NCI-H526 treated with DMSO at 0.1 percent for 48 hours (cell line): ENCODE measurements around the gene IL12RB2.

Experiments used
- DNase-seq: peaks from one replicate; lab custom pipeline; 2025; lab: John Stamatoyannopoulos, UW

Gene IL12RB2

DNA sequence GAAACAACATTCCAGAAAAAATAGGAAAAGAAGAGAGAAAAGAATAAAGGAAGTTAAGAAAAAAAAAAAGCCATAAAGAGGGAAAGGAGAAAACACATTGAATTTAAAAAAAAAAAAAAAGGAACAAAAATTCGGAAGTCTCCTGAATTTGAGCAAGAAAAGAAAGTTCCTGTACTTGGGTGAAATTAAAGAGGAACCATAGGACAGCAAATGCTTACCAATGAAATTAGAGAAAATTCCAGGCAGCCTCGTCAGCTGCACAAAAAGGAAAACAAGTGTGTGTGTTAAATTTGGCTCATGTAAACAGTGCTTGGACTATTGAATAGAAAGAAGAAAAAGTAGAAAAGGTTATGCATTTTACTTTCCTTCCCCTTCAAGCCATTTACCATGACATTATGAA, 4.9 kb downstream of the IL12RB2 start:
- DNase-seq: no peak

GRCh38 chr1:67313934-67314671, 6.4 kb downstream of the IL12RB2 start:
- no peak for DNase-seq

GRCh38 chr1:67314696-67315095, 7.0 kb downstream of the IL12RB2 start:
- DNase-seq: no peak

GRCh38 chr1:67316180-67316902, 8.7 kb downstream of the IL12RB2 start:
- DNase-seq: no peak

- no peak for DNase-seq
Observed at GRCh38 chr1:67316918-67317317, 9.2 kb downstream of the IL12RB2 start.

DNA sequence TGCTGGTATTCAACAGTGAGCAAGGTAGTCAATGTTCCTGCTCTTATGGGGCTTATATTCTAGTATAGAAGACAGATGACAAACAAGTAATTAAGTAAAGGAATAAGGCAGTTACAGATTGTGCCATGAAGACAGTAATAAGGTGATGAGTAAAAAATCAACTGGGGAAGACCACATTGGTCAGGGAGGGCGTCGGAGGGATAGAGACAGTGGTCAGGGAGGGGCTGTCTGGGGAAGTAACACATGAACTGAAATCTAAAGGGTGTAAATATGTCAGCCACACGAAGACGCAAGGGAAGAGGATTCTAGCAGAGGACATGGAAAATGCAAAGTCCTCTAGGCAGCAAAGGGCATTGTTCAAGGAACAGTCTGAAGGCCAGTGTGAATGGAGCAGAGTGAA, 10.1 kb downstream of the IL12RB2 start:
- DNase-seq: no peak

DNA sequence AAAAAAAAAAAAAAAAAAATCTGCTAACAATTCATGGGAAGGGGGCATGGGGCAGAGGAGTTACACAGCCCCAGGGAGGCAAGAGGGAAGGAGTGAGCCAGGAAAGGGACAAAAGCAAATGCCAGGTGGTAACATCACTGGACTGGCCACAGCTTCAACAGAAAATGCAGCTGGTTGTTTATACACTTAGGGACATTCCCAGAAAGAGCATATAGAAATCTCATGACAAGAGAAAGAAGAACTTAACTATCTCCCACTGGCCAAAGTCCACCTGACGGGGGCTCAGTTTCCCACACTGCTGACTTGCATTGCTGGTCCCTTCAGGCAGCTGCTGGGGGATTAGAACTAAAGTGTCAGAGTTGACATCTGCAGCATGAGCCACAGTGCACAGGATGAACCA, 14.8 kb downstream of the IL12RB2 start:
- DNase-seq: no peak

- DNase-seq: no peak
Observed at GRCh38 chr1:67323087-67323486, 15.4 kb downstream of the IL12RB2 start.

- DNase-seq: no peak
Observed at GRCh38 chr1:67324068-67324467, 16.4 kb downstream of the IL12RB2 start.

DNA sequence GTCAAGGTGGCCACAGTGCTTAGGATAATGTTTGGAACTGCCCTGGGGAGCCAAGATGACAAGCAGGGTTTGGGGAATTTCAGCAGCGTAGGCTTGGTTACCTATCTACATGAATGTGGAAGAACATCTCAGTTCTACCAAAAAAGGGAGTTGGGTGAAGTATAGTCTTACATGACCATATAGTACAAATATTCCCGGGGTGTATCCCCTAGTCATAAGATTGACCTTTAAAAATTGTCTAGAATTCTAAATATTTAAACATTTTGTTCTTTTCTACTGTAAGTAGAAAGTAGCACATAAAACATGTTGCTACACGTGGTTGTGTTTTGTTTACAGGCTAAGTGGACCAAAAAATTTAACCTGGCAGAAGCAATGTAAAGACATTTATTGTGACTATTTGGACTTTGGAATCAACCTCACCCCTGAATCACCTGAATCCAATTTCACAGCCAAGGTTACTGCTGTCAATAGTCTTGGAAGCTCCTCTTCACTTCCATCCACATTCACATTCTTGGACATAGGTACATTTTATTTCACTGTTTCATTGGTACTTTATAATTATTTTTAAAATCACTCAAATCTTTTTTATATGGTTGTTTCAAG, 20.3 kb downstream of the IL12RB2 start:
- DNase-seq: no peak

DNA sequence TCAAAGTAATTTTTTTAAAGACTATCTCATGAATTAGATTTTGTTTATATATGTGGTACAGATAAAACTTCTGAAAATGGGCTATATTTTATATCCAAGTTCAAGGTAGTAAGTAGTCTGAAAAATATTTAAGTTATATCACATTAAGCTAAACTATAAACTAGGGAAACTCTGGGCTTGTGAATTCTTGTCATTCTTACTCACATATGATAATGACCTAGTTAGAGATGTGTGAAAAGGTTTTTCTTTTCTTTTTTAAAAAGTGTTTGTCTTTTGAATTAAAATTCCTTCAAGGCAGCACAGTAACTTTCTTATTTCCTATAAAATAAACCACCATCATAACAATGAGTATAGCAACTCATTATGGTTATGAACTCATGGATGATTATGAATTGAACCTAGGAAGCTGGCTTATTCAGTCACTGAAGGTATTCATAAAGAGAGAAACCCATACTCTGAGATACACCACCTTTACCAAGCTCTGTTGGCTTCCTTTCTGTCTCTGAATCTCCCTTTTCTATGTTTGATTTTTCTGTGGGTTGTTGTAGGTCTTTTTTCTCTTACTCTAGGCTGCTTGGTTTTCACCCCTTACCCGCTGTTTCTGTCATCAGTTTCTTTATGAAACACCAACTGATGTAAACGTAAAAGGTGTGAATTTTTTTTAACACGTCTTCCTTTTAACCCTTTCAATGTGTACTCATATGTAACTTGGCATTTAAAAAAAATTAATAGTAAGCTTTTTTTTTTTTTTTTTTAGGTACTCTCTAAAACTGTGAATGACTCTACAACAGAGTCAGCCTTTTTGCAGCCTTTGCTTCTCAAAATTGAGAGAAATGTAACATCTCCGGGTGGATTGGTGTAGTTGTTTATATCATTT, 25.2 kb downstream of the IL12RB2 start:
- no peak for DNase-seq

DNA sequence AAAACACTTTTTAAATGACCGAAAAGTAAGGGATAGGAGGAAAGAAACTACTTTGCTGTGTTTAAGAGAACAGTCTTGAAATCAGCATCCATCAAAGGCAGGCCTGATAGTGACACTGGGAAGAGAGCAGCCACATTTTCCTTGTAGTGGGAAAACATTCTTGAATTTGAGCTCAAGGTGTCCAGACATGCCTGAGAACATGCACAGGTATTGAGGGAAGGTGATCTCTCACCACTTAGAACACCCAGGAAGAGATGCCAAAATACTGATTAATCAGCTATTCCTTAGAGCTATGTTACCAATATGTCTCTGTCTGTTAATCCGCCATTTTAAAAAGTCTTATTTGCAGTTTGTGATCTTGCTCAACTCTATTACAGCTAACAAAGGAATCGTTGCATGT, 25.9 kb downstream of the IL12RB2 start:
- DNase-seq: no peak

DNA sequence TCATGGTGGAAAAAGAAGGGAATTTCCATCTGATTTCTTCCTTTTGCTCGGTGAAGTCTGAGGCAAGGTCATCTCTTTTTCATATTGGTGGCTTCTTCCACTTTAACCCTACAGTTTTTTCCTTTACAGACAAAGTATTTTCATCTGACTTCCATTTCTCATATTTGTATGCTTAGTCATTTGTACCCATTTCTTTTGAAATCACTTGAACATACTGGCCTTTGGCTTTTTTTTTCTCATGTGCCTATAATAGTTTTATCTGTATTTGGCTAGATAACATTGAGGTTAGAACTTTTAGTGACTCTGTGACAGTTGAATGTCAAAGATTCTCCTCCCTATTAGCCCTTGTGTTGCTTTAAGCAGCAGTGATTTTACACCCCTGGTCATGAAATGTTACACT, 27.7 kb downstream of the IL12RB2 start:
- no peak for DNase-seq

DNA sequence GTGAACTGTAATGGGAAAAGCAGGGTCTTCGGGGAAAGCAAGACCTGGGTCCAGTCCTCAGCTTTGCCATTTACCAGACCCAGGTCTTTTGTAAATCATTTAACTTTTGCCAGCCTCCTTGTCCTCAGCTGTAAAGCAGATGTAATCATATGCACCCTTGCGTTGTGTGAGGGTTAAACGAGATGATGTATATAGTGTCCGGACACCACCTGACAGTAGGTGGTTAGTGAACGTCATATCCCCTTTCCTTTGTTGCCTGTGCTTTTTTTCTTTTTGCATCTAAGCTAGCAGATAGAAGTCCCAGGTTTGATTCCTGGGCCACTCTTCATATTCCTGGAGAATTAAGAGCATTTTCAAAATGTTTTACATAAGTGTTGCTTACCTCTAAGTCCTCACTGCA, 28.5 kb downstream of the IL12RB2 start:
- DNase-seq: no peak

- DNase-seq: no peak
Observed at GRCh38 chr1:67336783-67337182, 29.1 kb downstream of the IL12RB2 start.

GRCh38 chr1:67338642-67339041, 31.0 kb downstream of the IL12RB2 start:
- DNase-seq: peak; percentile 33

GRCh38 chr1:67339623-67340343, 32.1 kb downstream of the IL12RB2 start:
- DNase-seq: no peak

DNA sequence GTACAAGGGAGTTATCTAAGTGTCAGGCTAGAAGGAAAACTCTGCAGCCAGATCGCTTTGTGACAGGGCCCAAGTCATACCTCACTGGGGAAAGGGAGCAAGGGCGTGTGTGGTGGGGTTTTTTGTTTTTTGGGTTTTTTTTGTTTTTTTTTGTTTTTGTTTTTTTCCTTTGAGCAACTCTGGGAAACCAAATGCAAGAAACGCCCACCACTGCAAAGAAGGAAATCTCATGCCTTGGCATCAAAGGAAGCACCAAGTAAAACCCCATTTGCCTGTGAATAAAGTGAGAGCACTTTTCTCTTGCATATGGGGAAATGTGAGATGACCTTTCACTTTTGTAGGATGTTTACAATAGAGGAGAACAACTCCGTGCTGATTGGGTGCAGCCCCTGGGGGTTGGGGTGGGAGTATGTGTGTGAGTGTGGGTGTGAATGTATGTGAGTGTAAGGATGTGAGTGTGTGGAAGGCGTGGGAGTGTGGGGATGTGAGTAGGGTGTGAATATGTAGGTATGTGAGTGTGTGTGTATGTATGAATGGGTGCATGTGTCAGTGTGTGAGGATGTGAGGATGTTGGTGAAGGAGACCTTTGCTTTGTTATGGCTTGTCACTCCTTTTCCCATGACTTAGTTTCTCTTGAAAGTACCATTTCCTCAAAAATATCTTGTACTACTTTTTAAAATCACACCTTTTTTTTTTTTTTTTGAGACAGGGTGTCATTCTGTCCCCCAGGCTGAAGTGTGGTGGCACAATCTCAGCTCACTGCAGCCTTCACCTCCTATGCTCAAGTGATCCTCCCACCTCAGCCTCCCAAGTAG, 34.6 kb downstream of the IL12RB2 start:
- DNase-seq: no peak

GRCh38 chr1:67345556-67345955, 37.9 kb downstream of the IL12RB2 start:
- no peak for DNase-seq

- no peak for DNase-seq
Observed at GRCh38 chr1:67346982-67347381, 39.3 kb downstream of the IL12RB2 start.
